Measurements from ENCODE around the gene TLL2. TPM values are rescaled to one million over a fixed set of nuclear protein-coding genes. Genes with fewer than 3 reads are reported as not detected.

The TLL2 gene
- total and polyA plus RNA-seq, 9 of the 15 experiments (the other 6 are each of a cell fraction or from before 2014, with no cell fraction given), result 0.09 TPM; not detected in 8

GRCh38 chr10:96560966-96561887 is 47.5 kb upstream of the TLL2 start:
- H3K36me3 ChIP-seq (ENCODE audit: control insufficient read depth, insufficient read depth, low read length), result peaks cover 76% of the 10 kb centered on the region
- H3K9me3 ChIP-seq (replicated peaks; ENCODE audit: control insufficient read depth, insufficient read depth, low read depth, low read length), result no peaks in the 10 kb centered on the region
- peaks cover 17% of the 10 kb centered on the region; the same call in 2 of the 3 replicates for H3K79me2 ChIP-seq (ENCODE audit: control insufficient read depth, insufficient read depth, low read length)
- FAIRE-seq, result no peak
- intact Hi-C loops (cut with micrococcal nuclease) (no loop called here), in situ Hi-C loops (cut with MboI) (no loop called here)
- CTCF ChIA-PET (ENCODE audit: low intra/inter-chr PET ratio), result no interaction called here
- no peak for TF ChIP-seq ZNF184 (CRISPR knock-in tag; IDR thresholded peaks at IDR 0.05)
- no peak for TF ChIP-seq CREBBP (IDR thresholded peaks at IDR 0.05; ENCODE audit: low read depth, low read length)
- no peak for TF ChIP-seq ZNF121 (CRISPR knock-in tag; conservative IDR thresholded peaks at IDR 0.05)
- TF ChIP-seq ZNF398 (CRISPR knock-in tag; IDR thresholded peaks at IDR 0.05), result no peak
- TF ChIP-seq GATA2 (CRISPR knock-in tag; IDR thresholded peaks at IDR 0.05), result no peak
- no peak for TF ChIP-seq EZH2 (IDR thresholded peaks at IDR 0.05; ENCODE audit: borderline replicate concordance, low read depth, low read length)
- no peak overlapping the region for H2AFZ ChIP-seq (ENCODE audit: low read depth, low read length)
- no peaks in the 10 kb centered on the region for H3K27me3 ChIP-seq (ENCODE audit: control insufficient read depth in 2 of 2, insufficient read depth in 2 of 2, low read length in 2 of 2)
- POLR2A ChIA-PET, result no interaction called here
- H3K4me2 ChIP-seq (ENCODE audit: insufficient read depth, low read length), result no peak overlapping the region
- no TSS peak for BruUV-seq (replicated peaks)
- no peaks in the 10 kb centered on the region for H4K20me1 ChIP-seq (replicated peaks; ENCODE audit: control insufficient read depth, insufficient read depth, low read length)
- WGBS (ENCODE audit: insufficient coverage, low coverage, missing lambda C conversion rate), result 92% methylated on average over 3 of the region's 3 CpGs
- ATAC-seq, result no peak
- no peak overlapping the region for H3K27ac ChIP-seq (ENCODE audit: extremely low read depth, low read depth, low read length)
- H3K4me3 ChIP-seq, result no peak overlapping the region
- no peak for DNase-seq (ENCODE audit: extremely low read depth in 1 of 4, low spot score in 3 of 4)
- no peak overlapping the region for H3K9ac ChIP-seq (ENCODE audit: insufficient read depth in 1 of 2, low read depth in 2 of 2, low read length in 2 of 2)
- no peaks in the 10 kb centered on the region for H3K9me1 ChIP-seq (ENCODE audit: control insufficient read depth, insufficient read depth, low read length)
- no peaks in the 10 kb centered on the region; a peak in 1 of 5 replicates for H3K4me1 ChIP-seq (replicated peaks in 1 of 2; ENCODE audit: control insufficient read depth in 2 of 2, insufficient read depth in 2 of 2, low read length in 2 of 2)

All from K562 (cell line).